CD4-positive, alpha-beta T cell (primary cell): ENCODE data around the gene CEP295NL. TPM values are rescaled to one million over a fixed set of nuclear protein-coding genes. Genes with fewer than 3 reads are reported as not detected.

Experiments used
- ATAC-seq: fragments of 200-7000 bp; cut with Tn5 transposase; one replicate; pipeline ENCODE4 v1.10.0; 2022; ENCODE audit warnings: mild to moderate bottlenecking; ENCODE audit not compliant: poor library complexity
- CTCF ChIA-PET: fragments of 350-600 bp; sonication (Branson Sonifier 250); formaldehyde crosslinking; loops from one replicate; lab custom pipeline; 2021; ENCODE audit warnings: antibody characterized with exemption, inconsistent platforms; lab: Charles Lee
- POLR2A ChIA-PET: fragments of 350-600 bp; sonication (Branson Sonifier 250); formaldehyde crosslinking; loops from one replicate; lab custom pipeline; 2021; ENCODE audit warnings: antibody characterized with exemption, inconsistent platforms; lab: Charles Lee
- DNase-seq, 14 experiments: peaks; one replicate each; pipeline ENCODE4 v3.0.0-alpha.2; 2013 to 2020; ENCODE audit warnings: mixed read lengths in 2 of 14
- H3K27ac ChIP-seq, 2 donors: one replicate each; pipeline versions ENCODE4 v1.5.1 to v1.7.0; 2013; ENCODE audit warnings: low read length in 2 of 2, low read depth in 1 of 2, mild to moderate bottlenecking in 1 of 2
- H3K27me3 ChIP-seq, 2 experiments: 1 replicate in 1 of 2; 2 replicates in 1 of 2; pipeline versions ENCODE4 v1.6.1 to v1.7.0; 2013; ENCODE audit warnings: low read length in 2 of 2, control low read depth in 1 of 2, mild to moderate bottlenecking in 1 of 2, moderate library complexity in 1 of 2; ENCODE audit not compliant: insufficient read depth in 2 of 2, control insufficient read depth in 1 of 2
- H3K36me3 ChIP-seq: one replicate; pipeline ENCODE4 v1.6.1; 2013; ENCODE audit warnings: low read length, control low read depth; ENCODE audit not compliant: insufficient read depth
- H3K4me1 ChIP-seq: one replicate; pipeline ENCODE4 v1.6.1; 2013; ENCODE audit warnings: low read length, control low read depth; ENCODE audit not compliant: insufficient read depth
- H3K4me3 ChIP-seq: one replicate; pipeline ENCODE4 v1.5.1; 2013; ENCODE audit warnings: mild to moderate bottlenecking, low read length, moderate library complexity
- H3K9me3 ChIP-seq, 2 experiments: 1 replicate in 1 of 2; 2 replicates in 1 of 2; pipeline versions ENCODE4 v1.6.1 to v1.7.0; 2013; ENCODE audit warnings: low read length in 2 of 2, mild to moderate bottlenecking in 2 of 2, control low read depth in 1 of 2, moderate library complexity in 1 of 2; ENCODE audit not compliant: control insufficient read depth in 1 of 2, insufficient read depth in 1 of 2
- H3K27ac Mint-ChIP-seq: one replicate; pipeline ENCODE4 v1.8.0; 2020; ENCODE audit warnings: mixed read lengths
- H3K27me3 Mint-ChIP-seq: one replicate; pipeline ENCODE4 v1.8.0; 2021; ENCODE audit warnings: mixed read lengths
- H3K36me3 Mint-ChIP-seq: one replicate; pipeline ENCODE4 v1.8.0; 2021; ENCODE audit warnings: low read depth, mixed read lengths
- H3K4me1 Mint-ChIP-seq: one replicate; pipeline ENCODE4 v1.8.0; 2021; ENCODE audit warnings: low read depth, mixed read lengths
- H3K4me3 Mint-ChIP-seq: one replicate; pipeline ENCODE4 v1.8.0; 2020; ENCODE audit warnings: mild to moderate bottlenecking, mixed read lengths
- H3K9me3 Mint-ChIP-seq: one replicate; pipeline ENCODE4 v1.8.0; 2020; ENCODE audit warnings: mixed read lengths
- CTCF ChIP-seq: fragments of 200-600 bp; IDR thresholded peaks from one replicate; pipeline ENCODE4 v1.8.0; 2022; ENCODE audit warnings: antibody characterized with exemption, mild to moderate bottlenecking
- intact Hi-C, 2 experiments: fragments of 100-400 bp; cut with DNase I in 1 of 2; cut with micrococcal nuclease in 1 of 2; formaldehyde crosslinking; loops; one replicate each; pipeline versions ENCODE4 v1.15.1 to v1.9.0; 2023 to 2025; cut with DNase I, micrococcal nuclease
- total RNA-seq, 174 experiments: library from RNA in 2 of 174; stranded (reverse) in 2 of 174; gene quantifications; one replicate each; pipeline ENCODE4 v1.2.3 and lab custom pipeline; 2021 to 2026

Gene CEP295NL
- total RNA-seq, 2 experiments from 2014 or later = 2.6 to 2.7 TPM

GRCh38 chr17:78883089-78883532 lies 19.9 kb downstream of the CEP295NL start:
- H3K4me1 Mint-ChIP-seq = peaks cover 37% of the 10 kb centered on the region
- ChIA-PET POLR2A (interaction anchor here (0.6 kb wide), 1 partner anchor 7 kb away, joined by 3 read pairs; no protein-coding TSS in a partner anchor), CTCF (no interaction called here)
- H3K27me3 ChIP-seq = peaks cover 0 to 4% of the 10 kb centered on the region in 2 experiments
- H3K9me3 ChIP-seq = no peaks in the 10 kb centered on the region
- no peak for TF ChIP-seq CTCF
- intact Hi-C loops = loop anchor here in 1 of 2 experiments (5.0 kb wide), 1 partner anchor 39 kb away; no protein-coding TSS in a partner anchor
- H3K4me3 Mint-ChIP-seq = peak overlapping the region; percentile 25
- no peaks in the 10 kb centered on the region for H3K27me3 Mint-ChIP-seq
- peaks cover 33% of the 10 kb centered on the region for H3K4me1 ChIP-seq
- DNase-seq (peak in 3 of 14 experiments; percentile 22 to 76 (median 66)), ATAC-seq (peak; percentile 8)
- H3K36me3 ChIP-seq = no peaks in the 10 kb centered on the region
- no peaks in the 10 kb centered on the region for H3K9me3 Mint-ChIP-seq
- no peak overlapping the region for H3K27ac Mint-ChIP-seq
- H3K27ac ChIP-seq = no peak overlapping the region
- H3K36me3 Mint-ChIP-seq = no peaks in the 10 kb centered on the region
- H3K4me3 ChIP-seq = no peak overlapping the region

- H3K4me1 ChIP-seq = peaks cover 33% of the 10 kb centered on the region
- ChIA-PET POLR2A (interaction anchor here (0.6 kb wide), 1 partner anchor 8 kb away, joined by 3 read pairs; no protein-coding TSS in a partner anchor), CTCF (no interaction called here)
- no peaks in the 10 kb centered on the region for H3K9me3 ChIP-seq
- no peak overlapping the region for H3K27ac ChIP-seq
- intact Hi-C loops = loop anchor here in 1 of 2 experiments (5.0 kb wide), 1 partner anchor 40 kb away; no protein-coding TSS in a partner anchor
- no peak for TF ChIP-seq CTCF
- no peak overlapping the region for H3K4me3 Mint-ChIP-seq
- DNase-seq (peak in 2 of 14 experiments; percentile 39 to 43), ATAC-seq (no peak)
- H3K9me3 Mint-ChIP-seq = no peaks in the 10 kb centered on the region
- peaks cover 0 to 4% of the 10 kb centered on the region in 2 experiments for H3K27me3 ChIP-seq
- no peaks in the 10 kb centered on the region for H3K36me3 ChIP-seq
- no peaks in the 10 kb centered on the region for H3K27me3 Mint-ChIP-seq
- H3K27ac Mint-ChIP-seq = no peak overlapping the region
- H3K4me3 ChIP-seq = no peak overlapping the region
- H3K4me1 Mint-ChIP-seq = peaks cover 37% of the 10 kb centered on the region
- H3K36me3 Mint-ChIP-seq = no peaks in the 10 kb centered on the region
These were observed 20.4 kb downstream of the CEP295NL start for GRCh38 chr17:78882540-78883088.

GRCh38 chr17:78879635-78880186 lies 23.3 kb downstream of the CEP295NL start:
- no peaks in the 10 kb centered on the region for H3K9me3 Mint-ChIP-seq
- TF ChIP-seq CTCF = no peak
- intact Hi-C loops = loop anchor here in 1 of 2 experiments (5.0 kb wide), 1 partner anchor 43 kb away; no protein-coding TSS in a partner anchor
- ChIA-PET POLR2A (no interaction called here), CTCF (no interaction called here)
- DNase-seq (peak in 10 of 14 experiments; percentile 2 to 73 (median 29)), ATAC-seq (peak; percentile 67)
- H3K4me3 Mint-ChIP-seq = peak overlapping the region; percentile 83
- no peaks in the 10 kb centered on the region for H3K36me3 Mint-ChIP-seq
- H3K36me3 ChIP-seq = no peaks in the 10 kb centered on the region
- peak overlapping the region; percentile 37 for H3K4me3 ChIP-seq
- peaks cover 6% of the 10 kb centered on the region for H3K27me3 Mint-ChIP-seq
- H3K27ac ChIP-seq = peak overlapping the region in 1 of 2 donors; percentile 29
- H3K27ac Mint-ChIP-seq = peak overlapping the region; percentile 87
- H3K9me3 ChIP-seq = no peaks in the 10 kb centered on the region
- H3K4me1 Mint-ChIP-seq = peaks cover 39% of the 10 kb centered on the region
- peaks cover 0 to 4% of the 10 kb centered on the region in 2 experiments for H3K27me3 ChIP-seq
- H3K4me1 ChIP-seq = peaks cover 33% of the 10 kb centered on the region
